H1 (cell line): Measurements from ENCODE around the gene SLC35B4.

Experiments used
- BACH1 ChIP-seq: IDR thresholded peaks from 2 replicates; pipeline ENCODE4 v1.6.1; 2012; ENCODE audit warnings: low read length, improper control_type of control experiment
- CEBPB ChIP-seq: IDR thresholded peaks from 2 replicates; pipeline ENCODE4 v1.6.1; 2012; ENCODE audit warnings: low read depth, low read length
- CREB1 ChIP-seq: IDR thresholded peaks from 2 replicates; pipeline ENCODE4 v1.6.1; 2012; ENCODE audit warnings: inconsistent platforms
- EP300 ChIP-seq, 2 experiments: IDR thresholded peaks; 1 replicate in 1 of 2; 2 replicates in 1 of 2; pipeline ENCODE4 v1.6.1; 2011 to 2012; ENCODE audit warnings: low read depth in 2 of 2, low read length in 2 of 2, mild to moderate bottlenecking in 2 of 2, borderline replicate concordance in 1 of 2, inconsistent platforms in 1 of 2, moderate library complexity in 1 of 2
- EZH2 ChIP-seq: fragments of 200-600 bp; sonication (generic); IDR thresholded peaks from 2 replicates; pipeline ENCODE4 v1.7.1; 2012; ENCODE audit warnings: low read depth, mild to moderate bottlenecking, moderate library complexity, low read length, inconsistent platforms; ENCODE audit not compliant: severe bottlenecking
- KDM1A ChIP-seq: fragments of 200-600, 300-600 bp; sonication (generic); IDR thresholded peaks from 2 replicates; pipeline ENCODE4 v1.7.1; 2016; ENCODE audit warnings: mild to moderate bottlenecking, low read length, borderline replicate concordance
- POLR2AphosphoS5 ChIP-seq: IDR thresholded peaks from 2 replicates; pipeline ENCODE4 v1.6.1; 2011; ENCODE audit warnings: low read depth, low read length
- RFX5 ChIP-seq: IDR thresholded peaks from 2 replicates; pipeline ENCODE4 v1.6.1; 2011; ENCODE audit warnings: low read depth, low read length, improper control_type of control experiment, borderline replicate concordance
- SP2 ChIP-seq: IDR thresholded peaks from 2 replicates; pipeline ENCODE4 v1.6.1; 2012; ENCODE audit warnings: mild to moderate bottlenecking, low read length, inconsistent platforms
- TF ChIP-seq, protein P1 (sequence below), 3 experiments: IDR thresholded peaks; 1 replicate in 2 of 3; 2 replicates in 1 of 3; pipeline versions ENCODE4 v1.5.1 to v1.6.1; 2011; ENCODE audit warnings: low read length in 3 of 3, mild to moderate bottlenecking in 3 of 3, inconsistent platforms in 2 of 3, low read depth in 1 of 3, moderate library complexity in 1 of 3; ENCODE audit not compliant: insufficient read depth in 1 of 3; ENCODE audit errors: control extremely low read depth in 1 of 3

- TF ChIP-seq CEBPB (no peak), SP2 (no peak), POLR2AphosphoS5 (no peak), EP300 (IDR thresholded peaks at IDR 0.05; ENCODE audit: borderline replicate concordance in 1 of 2, low read depth in 2 of 2, low read length in 2 of 2) (no peak), CREB1 (no peak), RFX5 (no peak), BACH1 (no peak), EZH2 (no peak), KDM1A (no peak)
- TF ChIP-seq, protein P1, sequence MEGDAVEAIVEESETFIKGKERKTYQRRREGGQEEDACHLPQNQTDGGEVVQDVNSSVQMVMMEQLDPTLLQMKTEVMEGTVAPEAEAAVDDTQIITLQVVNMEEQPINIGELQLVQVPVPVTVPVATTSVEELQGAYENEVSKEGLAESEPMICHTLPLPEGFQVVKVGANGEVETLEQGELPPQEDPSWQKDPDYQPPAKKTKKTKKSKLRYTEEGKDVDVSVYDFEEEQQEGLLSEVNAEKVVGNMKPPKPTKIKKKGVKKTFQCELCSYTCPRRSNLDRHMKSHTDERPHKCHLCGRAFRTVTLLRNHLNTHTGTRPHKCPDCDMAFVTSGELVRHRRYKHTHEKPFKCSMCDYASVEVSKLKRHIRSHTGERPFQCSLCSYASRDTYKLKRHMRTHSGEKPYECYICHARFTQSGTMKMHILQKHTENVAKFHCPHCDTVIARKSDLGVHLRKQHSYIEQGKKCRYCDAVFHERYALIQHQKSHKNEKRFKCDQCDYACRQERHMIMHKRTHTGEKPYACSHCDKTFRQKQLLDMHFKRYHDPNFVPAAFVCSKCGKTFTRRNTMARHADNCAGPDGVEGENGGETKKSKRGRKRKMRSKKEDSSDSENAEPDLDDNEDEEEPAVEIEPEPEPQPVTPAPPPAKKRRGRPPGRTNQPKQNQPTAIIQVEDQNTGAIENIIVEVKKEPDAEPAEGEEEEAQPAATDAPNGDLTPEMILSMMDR (IDR thresholded peaks at IDR 0.05; ENCODE audit: control extremely low read depth in 1 of 3, insufficient read depth in 1 of 3, low read depth in 1 of 3, low read length in 3 of 3): no peak
Measured at GRCh38 chr7:134317434-134317833, 704 bp upstream of the SLC35B4 start.
